ENCODE data around the gene ALG8.
"Not testable (repeated sequence)": the region's sequence is repeated elsewhere in the genome, so short reads cannot be mapped to it uniquely, and the experiment has no call there.

The ALG8 gene

GRCh38 chr11:78067704-78068103 is 71.7 kb downstream of the ALG8 start:
- no peak for DNase-seq

GRCh38 chr11:78066471-78066870 is 73.0 kb downstream of the ALG8 start:
- DNase-seq = no peak

- DNase-seq = no peak
Measured at GRCh38 chr11:78065203-78065602, 74.2 kb downstream of the ALG8 start.

- DNase-seq = no peak
Measured at GRCh38 chr11:78063440-78064181, 75.8 kb downstream of the ALG8 start, which contains the start of gene THRSP. THRSP (plus strand) TSS chr11:78063861; CDS start chr11:78063882, 21 bp downstream.

- DNase-seq = no peak
Measured at GRCh38 chr11:78062671-78063070, 76.8 kb downstream of the ALG8 start.

GRCh38 chr11:78061921-78062311 is 77.5 kb downstream of the ALG8 start:
- peak; percentile 64 for DNase-seq

GRCh38 chr11:78061088-78061920 is 78.1 kb downstream of the ALG8 start:
- no peak for DNase-seq

GRCh38 chr11:78060533-78060932 is 78.9 kb downstream of the ALG8 start:
- no peak for DNase-seq

GRCh38 chr11:78059749-78060328 is 79.6 kb downstream of the ALG8 start:
- not testable (repeated sequence) for DNase-seq

- DNase-seq = no peak
Measured at GRCh38 chr11:78057462-78058055, 81.9 kb downstream of the ALG8 start.

- no peak for DNase-seq
Measured at GRCh38 chr11:78056093-78056492, 83.3 kb downstream of the ALG8 start.

GRCh38 chr11:78054971-78055370 is 84.5 kb downstream of the ALG8 start:
- no peak for DNase-seq

GRCh38 chr11:78050964-78051831 is 88.2 kb downstream of the ALG8 start:
- DNase-seq = peak; percentile 77

All from NCI-H226 (cell line).